DMS53 treated with DMSO at 0.1 percent for 48 hours (cell line): Measurements from ENCODE around the gene FOXS1.
A peak's percentile ranks its signal among the peaks of the same experiment; 100 is the strongest.

Experiments used
- DNase-seq: peaks from one replicate; lab custom pipeline; 2025; ENCODE audit not compliant: unreplicated experiment; lab: John Stamatoyannopoulos, UW

The FOXS1 gene

DNA sequence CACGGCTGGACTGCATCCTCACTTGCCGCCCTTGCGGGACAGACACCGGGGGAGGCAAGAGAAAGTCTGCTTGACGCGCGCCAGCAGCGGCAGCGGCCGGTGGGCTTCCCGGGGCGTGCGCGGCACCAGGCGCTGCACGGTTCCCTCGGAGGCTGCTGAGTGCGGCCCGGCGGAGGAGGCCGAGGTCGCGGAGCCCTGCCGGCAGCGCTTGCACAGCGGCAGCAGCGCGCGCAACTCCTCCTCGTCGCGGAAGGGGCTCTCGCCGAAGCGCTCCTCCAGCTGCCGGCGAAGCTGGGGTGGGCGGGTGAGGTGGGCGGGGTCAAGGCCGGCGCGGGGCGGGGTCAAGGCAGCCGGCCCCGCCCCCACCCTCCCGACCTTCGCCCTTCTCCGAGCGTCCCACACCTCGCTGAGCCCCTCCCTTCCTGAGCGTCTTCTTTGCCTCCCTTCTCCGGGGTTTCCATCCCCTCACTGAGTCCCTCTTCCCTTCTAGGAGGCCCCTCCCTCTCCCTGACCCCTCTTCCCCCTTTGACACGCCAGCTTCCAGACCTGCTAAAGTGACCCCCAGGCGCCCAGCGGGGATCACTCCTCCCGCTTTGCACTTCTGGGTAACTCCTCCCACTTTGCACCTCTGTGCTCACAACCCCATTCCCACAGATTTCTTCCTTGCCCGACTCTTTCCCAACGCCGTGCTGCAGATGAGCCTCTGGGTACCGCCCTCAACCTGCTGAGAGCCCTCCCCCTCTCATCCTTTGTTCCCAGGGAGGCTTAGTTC, 16.2 kb upstream of the FOXS1 start:
- DNase-seq, result peak; percentile 77

DNA sequence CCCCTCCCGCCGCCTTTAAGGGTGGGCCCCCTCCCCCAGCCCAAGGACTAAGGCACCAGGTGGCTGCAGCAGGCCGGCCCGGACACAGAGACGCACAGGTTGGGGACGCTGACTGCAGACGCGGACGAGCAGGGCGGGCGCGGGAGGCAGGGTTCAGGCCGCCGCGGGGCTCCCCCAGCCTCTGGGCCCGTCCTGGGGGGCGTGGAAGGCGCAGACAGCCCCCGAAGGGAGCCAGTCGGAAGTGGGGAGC, 15.7 kb upstream of the FOXS1 start:
- no peak for DNase-seq

DNA sequence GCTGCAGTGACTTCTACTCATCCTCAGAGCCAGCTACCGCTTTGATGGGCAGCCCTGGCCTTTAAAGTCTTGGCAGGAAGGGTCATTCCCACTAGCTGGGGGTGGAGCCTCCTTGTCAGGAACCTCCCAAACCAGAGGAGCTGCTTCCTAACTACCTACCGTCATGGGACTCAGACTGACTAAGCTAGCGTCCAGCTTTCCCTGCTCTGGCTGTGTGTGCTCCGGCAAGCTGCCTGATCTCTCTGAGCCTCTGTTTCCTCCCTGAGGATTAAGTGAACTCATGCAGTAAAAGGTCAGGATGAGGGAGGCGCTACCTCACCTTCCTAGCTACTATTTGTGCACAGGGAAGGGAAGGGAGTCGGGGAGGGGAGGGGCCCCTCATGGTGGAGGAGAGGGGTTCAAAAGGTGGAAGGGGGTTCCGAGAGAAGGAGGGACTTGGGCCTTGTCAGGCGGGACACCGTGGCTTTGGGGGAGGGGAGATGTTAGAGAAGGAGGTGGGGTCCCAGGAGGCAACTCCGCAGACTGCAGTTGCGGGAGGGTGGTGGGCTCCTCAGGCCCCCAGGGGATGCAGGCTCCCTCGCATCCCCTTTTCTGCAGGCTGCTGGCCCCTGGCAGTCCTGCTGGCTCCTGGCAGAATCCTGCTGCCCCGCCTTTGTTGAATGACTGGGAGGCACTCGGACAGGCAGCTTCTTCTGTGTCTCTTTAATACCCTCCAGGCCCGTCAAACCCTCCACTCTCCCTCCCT, 15.2 kb upstream of the FOXS1 start:
- peak; percentile 15 for DNase-seq

- no peak for DNase-seq
Measured at GRCh38 chr20:31859998-31860380, 14.6 kb upstream of the FOXS1 start.

GRCh38 chr20:31859266-31859997, 14.0 kb upstream of the FOXS1 start:
- no peak for DNase-seq

DNA sequence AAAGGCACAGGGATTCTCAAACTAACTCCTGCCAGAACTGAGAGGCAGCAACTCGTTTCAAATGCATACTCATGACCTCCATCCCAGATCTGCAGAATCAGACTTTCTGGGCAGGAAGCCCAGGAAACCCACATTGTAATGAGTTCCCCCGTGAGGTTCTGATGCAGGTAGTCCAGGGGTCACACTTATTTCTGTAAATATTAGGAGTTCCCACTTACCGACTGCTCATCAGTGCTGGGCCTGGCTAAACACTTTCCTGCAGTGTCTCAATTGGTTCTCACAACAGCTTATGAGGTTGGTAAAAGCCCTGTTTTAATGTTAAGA, 13.3 kb upstream of the FOXS1 start:
- no peak for DNase-seq

DNA sequence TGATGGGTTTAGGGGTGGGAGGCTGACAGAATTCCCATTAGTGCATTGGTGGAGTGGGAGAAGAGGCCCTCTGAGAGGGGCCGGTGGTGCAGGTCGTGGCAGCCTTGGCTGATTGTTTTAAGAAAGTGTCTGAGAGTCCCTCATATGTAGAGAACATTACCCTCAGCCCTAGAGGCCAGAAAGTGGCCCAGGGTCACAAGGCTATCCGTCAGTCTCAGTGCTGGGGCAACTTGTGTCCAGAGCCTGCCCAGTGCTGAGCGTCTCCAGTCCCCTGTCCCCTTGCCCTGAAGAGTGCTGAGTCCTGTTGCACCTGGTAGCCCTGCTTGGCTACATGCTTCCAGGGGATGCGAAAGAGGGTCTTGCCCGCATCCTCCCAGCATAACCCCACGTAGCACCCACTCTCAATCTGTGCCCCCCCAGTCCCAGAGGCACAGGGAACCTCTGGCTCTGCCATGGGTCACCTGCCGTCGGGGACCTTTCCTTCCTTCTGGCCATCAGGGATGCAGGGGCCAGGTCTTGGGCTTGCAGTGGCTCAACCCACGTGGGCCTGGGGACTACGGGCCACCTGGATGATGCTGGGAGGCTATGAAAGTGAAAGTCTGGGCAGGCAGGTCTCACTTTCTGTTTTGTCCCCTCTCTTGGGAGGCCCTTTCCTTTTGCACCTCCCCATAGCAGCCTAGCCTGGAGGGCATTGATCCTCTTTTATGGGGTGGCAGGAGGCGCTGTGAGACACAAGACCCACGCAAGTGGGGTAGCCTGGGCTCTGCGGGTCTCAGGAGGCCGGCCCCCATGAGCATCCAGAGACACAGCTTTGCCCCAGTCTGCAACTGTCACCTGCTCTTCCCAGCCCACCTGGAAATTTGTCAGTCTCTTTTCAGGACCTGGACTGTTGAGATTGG, 12.7 kb upstream of the FOXS1 start:
- DNase-seq, result no peak

- no peak for DNase-seq
Measured at GRCh38 chr20:31856516-31856915, 11.1 kb upstream of the FOXS1 start.

DNA sequence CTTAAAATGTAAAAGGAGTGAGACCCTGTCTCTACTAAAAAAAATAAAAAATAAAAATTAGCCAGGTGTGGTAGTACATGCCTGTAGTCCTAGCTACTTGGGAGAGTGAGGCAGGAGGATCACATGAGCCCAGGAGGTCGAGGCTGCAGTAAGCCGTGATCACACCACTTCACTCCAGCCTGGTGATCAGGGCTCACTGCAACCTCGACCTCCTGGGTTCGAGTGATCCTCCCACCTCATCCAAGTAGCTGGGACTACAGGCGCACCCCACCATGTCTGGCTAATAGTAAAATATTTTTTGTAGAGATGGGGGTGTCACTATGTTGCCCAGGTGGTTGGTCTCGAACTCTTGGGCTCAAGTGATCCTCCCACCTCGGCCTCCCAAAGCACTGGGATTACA, 8.1 kb upstream of the FOXS1 start:
- no peak for DNase-seq

DNA sequence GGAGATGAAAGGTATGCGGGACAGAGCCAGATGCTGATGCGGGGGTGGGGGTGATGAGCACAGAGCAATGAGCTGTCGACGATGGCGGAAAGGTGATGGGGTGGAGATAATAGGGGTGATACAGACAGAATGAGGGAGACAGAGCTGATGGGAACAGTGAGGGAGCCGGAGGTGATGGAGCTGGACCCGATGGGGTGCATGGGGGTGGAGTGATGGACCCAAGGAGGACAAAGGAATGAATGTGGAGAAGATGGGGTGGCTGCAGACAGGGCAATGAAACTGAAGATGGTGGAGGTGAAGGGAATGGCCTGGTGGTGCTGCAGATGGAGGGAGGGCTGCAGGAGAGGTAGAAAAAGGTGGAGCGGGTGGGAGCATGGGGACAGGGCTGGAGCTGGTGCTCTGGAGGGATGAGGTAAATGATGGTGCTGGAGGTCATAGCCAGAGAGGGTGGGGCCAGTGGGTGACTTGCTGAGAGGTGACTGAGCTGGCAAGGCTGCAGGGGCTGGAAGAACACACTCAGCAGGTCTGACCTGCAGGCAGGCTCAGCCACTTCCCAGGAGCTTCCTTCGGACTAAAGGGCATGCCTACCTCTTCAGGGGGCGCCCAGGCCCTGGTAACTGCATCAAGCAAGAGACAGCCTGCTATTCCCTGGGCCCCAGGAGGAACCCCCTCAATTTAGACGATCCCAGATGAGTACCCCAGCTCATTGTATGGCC, 6.0 kb upstream of the FOXS1 start:
- DNase-seq, result no peak

DNA sequence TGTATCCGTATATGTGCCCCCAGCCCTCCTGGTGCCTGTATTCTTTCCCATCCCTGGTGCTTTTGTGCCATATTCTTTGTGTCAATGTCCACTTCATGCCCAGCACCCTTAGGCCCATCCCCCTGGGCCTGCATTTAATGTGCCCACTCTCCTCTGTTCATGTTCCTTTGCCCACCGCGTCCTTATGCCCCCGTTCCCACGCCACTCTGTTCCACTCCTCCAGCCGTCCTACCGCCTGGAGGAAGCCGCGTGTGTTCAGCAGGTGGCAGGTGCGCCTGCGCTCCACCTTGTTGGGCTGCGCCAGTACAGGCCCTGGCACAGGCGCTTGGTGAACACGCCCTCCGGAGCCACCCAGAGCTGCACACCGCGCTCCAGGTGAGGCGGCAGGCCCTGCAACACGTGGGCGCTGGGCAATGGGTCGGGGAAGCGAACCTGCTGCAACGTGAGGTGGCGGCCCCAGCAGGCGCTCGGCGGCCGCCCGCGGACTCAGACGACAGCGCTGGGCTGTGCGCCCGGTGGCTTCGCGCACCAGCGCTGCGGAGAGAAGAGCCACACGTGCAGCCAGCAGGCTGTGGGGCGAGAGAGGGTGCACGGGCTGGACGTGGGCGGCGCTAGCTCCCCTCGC, 4.0 kb upstream of the FOXS1 start:
- DNase-seq, result peak; percentile 66

- no peak for DNase-seq
Measured at GRCh38 chr20:31848088-31848999, 2.9 kb upstream of the FOXS1 start.

- DNase-seq, result no peak
Measured at GRCh38 chr20:31846793-31847138, 1.4 kb upstream of the FOXS1 start.

DNA sequence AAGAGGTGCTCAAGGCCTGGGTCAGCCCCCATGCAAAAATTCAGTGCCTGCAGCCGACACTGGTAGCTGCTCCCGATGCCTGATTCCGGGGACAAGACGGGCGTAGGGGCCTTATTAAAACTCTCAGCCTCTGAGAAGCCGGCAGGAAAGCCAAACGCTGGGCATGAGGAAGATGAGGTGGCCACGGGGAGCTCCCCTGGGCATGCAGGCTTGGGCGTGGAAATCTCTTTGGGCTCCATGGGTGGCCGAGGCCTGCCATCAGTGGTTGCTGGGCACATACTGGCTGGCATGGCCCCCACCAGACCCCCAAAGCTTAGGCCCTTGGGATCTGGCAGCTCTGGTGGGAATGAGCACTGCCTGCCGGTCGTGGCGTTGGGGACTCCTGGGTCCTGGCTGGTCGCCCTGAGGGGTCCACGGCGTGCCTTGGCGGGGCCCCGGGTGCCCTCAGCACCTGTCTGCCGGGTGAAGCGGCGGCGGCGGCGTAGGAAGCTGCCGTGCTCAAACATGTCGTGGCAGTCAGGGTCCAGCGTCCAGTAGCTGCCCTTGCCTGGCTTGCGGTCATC, 586 bp downstream of the FOXS1 start:
- no peak for DNase-seq

DNA sequence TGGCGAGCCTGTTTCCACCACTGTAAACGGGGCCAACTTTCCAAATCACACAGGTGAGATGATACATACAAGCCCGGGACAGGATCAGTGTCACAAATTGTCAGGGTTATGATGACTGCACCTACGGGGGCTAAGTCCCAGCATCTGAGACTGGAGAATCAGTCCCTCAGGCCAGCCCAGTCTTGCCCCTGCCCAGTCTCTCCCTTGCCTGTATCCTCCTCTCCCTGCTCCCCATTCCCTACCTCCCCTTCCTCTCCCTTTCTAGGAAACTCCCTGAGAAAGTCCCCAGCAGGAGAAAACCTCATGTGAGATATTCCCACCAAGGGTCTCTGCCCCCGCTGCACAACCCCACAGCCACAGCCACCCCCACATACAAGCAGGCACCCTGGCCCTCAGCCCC, 1.5 kb downstream of the FOXS1 start:
- no peak for DNase-seq

DNA sequence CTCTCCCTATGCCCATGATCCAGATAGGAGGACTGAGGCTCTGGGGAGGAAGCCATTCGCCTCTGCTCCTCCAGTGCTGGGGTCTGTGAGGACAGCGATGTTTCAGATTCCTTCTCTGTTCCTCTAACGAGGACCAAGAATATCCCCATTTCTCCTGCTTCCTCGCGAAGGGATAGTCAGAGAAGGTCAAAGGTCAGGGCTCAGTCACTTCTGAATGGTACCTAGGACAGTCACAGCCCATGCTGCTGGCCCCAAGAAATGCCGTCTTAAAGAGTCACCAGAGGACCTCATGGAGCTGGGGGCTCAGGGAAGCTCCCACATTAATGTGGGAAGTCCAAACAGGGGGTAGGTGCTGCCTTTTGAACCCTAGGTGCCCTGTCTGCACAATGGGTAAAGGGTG, 2.1 kb downstream of the FOXS1 start:
- DNase-seq, result no peak

DNA sequence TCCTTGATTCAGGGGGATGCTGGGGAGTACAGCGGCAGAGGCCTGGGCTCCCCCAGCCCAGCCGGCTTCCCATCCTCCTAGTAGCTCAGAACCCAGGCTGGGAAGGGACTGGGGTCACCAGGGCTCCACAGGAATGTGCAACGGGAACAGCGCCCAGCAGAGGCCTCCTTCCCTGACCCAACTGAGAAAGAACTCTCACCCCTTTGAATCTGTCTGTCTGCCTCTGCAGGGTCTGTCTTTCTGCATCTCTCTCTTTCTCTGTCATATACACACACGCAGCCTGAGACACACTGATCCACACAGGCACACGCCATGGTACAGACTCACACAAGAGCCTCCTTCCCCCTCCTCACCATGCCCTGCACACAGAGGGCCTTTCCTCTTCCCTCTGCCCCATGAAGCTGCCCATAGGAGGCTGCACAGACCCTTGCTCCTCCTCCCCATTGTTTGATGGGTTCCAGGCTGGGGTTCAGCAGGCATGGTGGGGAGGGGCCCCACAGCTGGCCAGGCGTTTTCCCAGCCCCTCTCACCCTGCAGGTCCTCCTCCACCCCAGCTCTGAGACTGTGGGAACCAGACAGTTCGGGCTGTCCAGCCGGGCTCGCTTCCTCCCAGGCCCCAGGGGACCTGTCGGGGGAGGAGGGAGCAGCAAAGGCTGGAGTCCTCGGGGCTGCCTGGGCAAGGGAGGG, 2.8 kb downstream of the FOXS1 start:
- DNase-seq, result no peak

GRCh38 chr20:31841928-31842327, 3.5 kb downstream of the FOXS1 start:
- DNase-seq, result no peak
